Measurements from ENCODE around the gene TMOD1.

DNA sequence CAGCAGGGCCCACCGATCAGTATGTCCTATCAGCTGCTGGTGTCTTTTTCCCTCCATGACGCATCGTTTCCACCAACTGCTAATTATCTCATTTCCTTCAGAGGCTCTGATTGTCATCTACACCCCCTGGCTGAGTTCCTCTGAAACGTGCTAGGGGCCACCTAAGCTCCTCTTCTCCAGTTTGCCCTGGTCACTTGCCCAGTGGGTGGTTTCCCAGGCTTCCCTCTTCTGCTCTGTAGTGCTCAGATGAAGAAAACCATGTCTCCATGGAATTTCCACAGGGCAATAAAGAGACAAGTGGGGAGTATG is 66.4 kb downstream of the TMOD1 start:
- TF ChIP-seq, protein P1, sequence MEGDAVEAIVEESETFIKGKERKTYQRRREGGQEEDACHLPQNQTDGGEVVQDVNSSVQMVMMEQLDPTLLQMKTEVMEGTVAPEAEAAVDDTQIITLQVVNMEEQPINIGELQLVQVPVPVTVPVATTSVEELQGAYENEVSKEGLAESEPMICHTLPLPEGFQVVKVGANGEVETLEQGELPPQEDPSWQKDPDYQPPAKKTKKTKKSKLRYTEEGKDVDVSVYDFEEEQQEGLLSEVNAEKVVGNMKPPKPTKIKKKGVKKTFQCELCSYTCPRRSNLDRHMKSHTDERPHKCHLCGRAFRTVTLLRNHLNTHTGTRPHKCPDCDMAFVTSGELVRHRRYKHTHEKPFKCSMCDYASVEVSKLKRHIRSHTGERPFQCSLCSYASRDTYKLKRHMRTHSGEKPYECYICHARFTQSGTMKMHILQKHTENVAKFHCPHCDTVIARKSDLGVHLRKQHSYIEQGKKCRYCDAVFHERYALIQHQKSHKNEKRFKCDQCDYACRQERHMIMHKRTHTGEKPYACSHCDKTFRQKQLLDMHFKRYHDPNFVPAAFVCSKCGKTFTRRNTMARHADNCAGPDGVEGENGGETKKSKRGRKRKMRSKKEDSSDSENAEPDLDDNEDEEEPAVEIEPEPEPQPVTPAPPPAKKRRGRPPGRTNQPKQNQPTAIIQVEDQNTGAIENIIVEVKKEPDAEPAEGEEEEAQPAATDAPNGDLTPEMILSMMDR (IDR thresholded peaks at IDR 0.05), result no peak
- TF ChIP-seq POLR2A (IDR thresholded peaks at IDR 0.05) (no peak), EP300 (IDR thresholded peaks at IDR 0.05) (no peak)
